ENCODE measurements around the gene REXO4. TPM values are rescaled to one million over a fixed set of nuclear protein-coding genes. Genes with fewer than 3 reads are reported as not detected.

REXO4 gene, protein sequence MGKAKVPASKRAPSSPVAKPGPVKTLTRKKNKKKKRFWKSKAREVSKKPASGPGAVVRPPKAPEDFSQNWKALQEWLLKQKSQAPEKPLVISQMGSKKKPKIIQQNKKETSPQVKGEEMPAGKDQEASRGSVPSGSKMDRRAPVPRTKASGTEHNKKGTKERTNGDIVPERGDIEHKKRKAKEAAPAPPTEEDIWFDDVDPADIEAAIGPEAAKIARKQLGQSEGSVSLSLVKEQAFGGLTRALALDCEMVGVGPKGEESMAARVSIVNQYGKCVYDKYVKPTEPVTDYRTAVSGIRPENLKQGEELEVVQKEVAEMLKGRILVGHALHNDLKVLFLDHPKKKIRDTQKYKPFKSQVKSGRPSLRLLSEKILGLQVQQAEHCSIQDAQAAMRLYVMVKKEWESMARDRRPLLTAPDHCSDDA
- 24.4 and 30.4 TPM in 2 replicates for total RNA-seq

- DNase-seq (ENCODE audit: low read depth) = peak; percentile 35
- peak within 1 kb of the TSS; percentile 82 for H3K4me3 ChIP-seq (ENCODE audit: low read depth, low read length)
- no peak for TF ChIP-seq CTCF (conservative IDR thresholded peaks at IDR 0.05; ENCODE audit: low read depth, low read length)
Observed at GRCh38 chr9:133417541-133418461, at the start of gene REXO4. Gene REXO4, minus strand, starts transcription at chr9:133418010. Its CDS starts 166 bp downstream, at chr9:133417844.

GRCh38 chr9:133467101-133467500 lies 49.3 kb upstream of the REXO4 start:
- no peak for TF ChIP-seq CTCF (conservative IDR thresholded peaks at IDR 0.05; ENCODE audit: low read depth, low read length)
- no peak for DNase-seq (ENCODE audit: low read depth)
- no peak overlapping the region for H3K4me3 ChIP-seq (ENCODE audit: low read depth, low read length)

- no peak overlapping the region for H3K4me3 ChIP-seq (ENCODE audit: low read depth, low read length)
- TF ChIP-seq CTCF (conservative IDR thresholded peaks at IDR 0.05; ENCODE audit: low read depth, low read length) = no peak
- DNase-seq (ENCODE audit: low read depth) = no peak
Observed at GRCh38 chr9:133465984-133466383, 48.2 kb upstream of the REXO4 start.

- H3K4me3 ChIP-seq (ENCODE audit: low read depth, low read length) = no peak overlapping the region
- DNase-seq (ENCODE audit: low read depth) = no peak
- TF ChIP-seq CTCF (conservative IDR thresholded peaks at IDR 0.05; ENCODE audit: low read depth, low read length) = no peak
Observed at GRCh38 chr9:133464638-133465037, 46.8 kb upstream of the REXO4 start.

GRCh38 chr9:133463864-133464615 lies 46.2 kb upstream of the REXO4 start:
- no peak for DNase-seq (ENCODE audit: low read depth)

More at GRCh38 chr9:133463864-133464615, 46.2 kb upstream of the REXO4 start:
- no peak for TF ChIP-seq CTCF (conservative IDR thresholded peaks at IDR 0.05; ENCODE audit: low read depth, low read length)
- no peak overlapping the region for H3K4me3 ChIP-seq (ENCODE audit: low read depth, low read length)
